Activated CD4-positive, alpha-beta T cell treated with anti-CD3 and anti-CD28 coated beads for 36 hours (primary cell): ENCODE data around the gene PSMD4. TPM values are rescaled to one million over a fixed set of nuclear protein-coding genes. Genes with fewer than 3 reads are reported as not detected.
"Not testable (repeated sequence)": the region's sequence is repeated elsewhere in the genome, so short reads cannot be mapped to it uniquely, and the experiment has no call there.

Source experiments
- ATAC-seq: fragments of 200-7000 bp; cut with Tn5 transposase; one replicate; pipeline ENCODE4 v1.10.0; 2021; ENCODE audit warnings: mild to moderate bottlenecking, moderate library complexity
- CTCF ChIA-PET: fragments of 350-600 bp; sonication (Branson Sonifier 250); formaldehyde crosslinking; loops from one replicate; lab custom pipeline; 2021; ENCODE audit warnings: antibody characterized with exemption; lab: Charles Lee
- POLR2A ChIA-PET: fragments of 350-600 bp; sonication (Branson Sonifier 250); formaldehyde crosslinking; loops from one replicate; lab custom pipeline; 2021; ENCODE audit warnings: antibody characterized with exemption, inconsistent platforms; lab: Charles Lee
- DNase-seq: peaks from one replicate; pipeline ENCODE4 v3.0.0-alpha.2; 2020
- H3K27ac Mint-ChIP-seq: one replicate; pipeline ENCODE4 v1.8.0; 2021; ENCODE audit warnings: mixed read lengths
- H3K27me3 Mint-ChIP-seq: one replicate; pipeline ENCODE4 v1.8.0; 2021; ENCODE audit warnings: mixed read lengths
- H3K36me3 Mint-ChIP-seq: one replicate; pipeline ENCODE4 v1.8.0; 2021; ENCODE audit warnings: low read depth, mixed read lengths
- H3K4me1 Mint-ChIP-seq: one replicate; pipeline ENCODE4 v1.8.0; 2021; ENCODE audit warnings: mixed read lengths
- H3K4me3 Mint-ChIP-seq: one replicate; pipeline ENCODE4 v1.8.0; 2021; ENCODE audit warnings: mild to moderate bottlenecking, moderate library complexity, mixed read lengths
- H3K9me3 Mint-ChIP-seq: one replicate; pipeline ENCODE4 v1.8.0; 2021; ENCODE audit warnings: low read depth, mixed read lengths
- intact Hi-C, 2 experiments: fragments of 100-400 bp; cut with DNase I in 1 of 2; cut with micrococcal nuclease in 1 of 2; formaldehyde crosslinking; loops; one replicate each; pipeline versions ENCODE4 v1.14.2 to v1.15.1; 2022 to 2024; cut with DNase I, micrococcal nuclease
- total RNA-seq, 2 experiments: library from RNA; stranded (reverse); gene quantifications; one replicate each; pipeline ENCODE4 v1.2.3, GENCODE V29; 2021

The PSMD4 gene
- total RNA-seq: 100 to 1,000 TPM; 187 to 243 TPM

DNA sequence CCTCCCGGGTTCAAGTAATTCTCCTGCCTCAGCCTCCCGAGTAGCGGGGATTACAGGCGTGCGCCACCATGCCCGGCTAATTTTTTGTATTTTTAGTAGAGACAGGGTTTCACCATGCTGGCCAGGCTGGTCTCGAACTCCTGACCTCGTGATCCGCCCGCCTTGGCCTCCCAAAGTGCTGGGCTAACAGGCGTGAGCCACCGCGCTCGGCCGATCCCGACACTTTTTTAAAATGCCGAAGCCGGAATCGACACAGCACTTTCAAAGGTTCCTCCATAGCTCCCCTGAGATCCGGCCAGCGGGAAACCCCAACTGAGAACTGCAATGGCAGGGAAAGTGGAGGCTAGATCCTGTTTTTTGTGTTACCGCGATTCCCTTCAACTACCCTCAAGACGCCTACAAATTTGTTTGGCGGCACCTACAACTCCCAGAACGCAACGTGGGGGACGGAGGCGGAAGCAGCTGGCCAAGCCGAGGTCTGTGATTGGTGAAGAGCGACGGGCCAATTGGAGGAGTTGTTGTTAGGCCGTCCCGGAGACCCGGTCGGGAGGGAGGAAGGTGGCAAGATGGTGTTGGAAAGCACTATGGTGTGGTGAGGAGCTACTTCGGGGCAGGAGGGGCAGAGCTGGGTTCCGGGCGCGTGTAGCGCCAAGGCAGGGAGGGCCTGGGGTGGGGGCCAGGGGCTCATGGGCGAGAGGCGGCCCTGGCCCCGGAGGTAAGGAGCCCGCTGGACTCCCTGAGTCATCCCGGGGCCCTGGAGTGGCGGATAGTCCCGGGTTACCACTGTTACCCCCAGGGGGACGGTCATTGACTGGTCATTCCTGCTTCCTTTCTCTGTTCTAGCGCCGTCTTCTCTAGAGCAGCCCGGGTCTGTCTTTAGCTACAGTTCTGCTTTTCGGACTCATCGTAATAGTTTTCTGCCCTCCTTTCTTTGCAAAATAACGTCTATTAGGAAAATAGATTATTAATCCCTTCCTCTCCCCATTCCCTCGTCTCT is at the start of gene PSMD4:
TSS of gene PSMD4 (plus strand) at position 518 of the 997 bp plus-strand sequence. CDS start at position 567, 49 bp downstream.
- Mint-ChIP-seq H3K27ac (peak within 1 kb of the TSS; percentile 96), H3K36me3 (peaks cover 29% of the 10 kb centered on the region), H3K9me3 (no peaks in the 10 kb centered on the region), H3K4me3 (peak within 1 kb of the TSS; percentile 96), H3K27me3 (no peaks in the 10 kb centered on the region), H3K4me1 (peaks cover 27% of the 10 kb centered on the region)
- CTCF ChIA-PET: interaction anchor here (0.6 to 4.5 kb wide), 12 partner anchors 27 to 154 kb away, joined by 3 to 33 read pairs (median 4); partner anchors contain the start of genes LYSMD1, VPS72 and ZNF687
- intact Hi-C loops: loop anchor here (1.0 to 2.0 kb wide), 11 partner anchors 23 to 625 kb away; partner anchors contain the start of genes PIP5K1A (in 2 of the 2), SCNM1 (in 2 of the 2), ENSA (in 1 of the 2) and GABPB2 (in 1 of the 2)
- POLR2A ChIA-PET: interaction anchor here (0.7 to 2.2 kb wide), 10 partner anchors 23 to 236 kb away, joined by 3 to 17 read pairs (median 5); partner anchors contain the start of genes PI4KB, TNFAIP8L2, VPS72 and ZNF687
- ATAC-seq (peak; percentile 95), DNase-seq (peak; percentile 96)

DNA sequence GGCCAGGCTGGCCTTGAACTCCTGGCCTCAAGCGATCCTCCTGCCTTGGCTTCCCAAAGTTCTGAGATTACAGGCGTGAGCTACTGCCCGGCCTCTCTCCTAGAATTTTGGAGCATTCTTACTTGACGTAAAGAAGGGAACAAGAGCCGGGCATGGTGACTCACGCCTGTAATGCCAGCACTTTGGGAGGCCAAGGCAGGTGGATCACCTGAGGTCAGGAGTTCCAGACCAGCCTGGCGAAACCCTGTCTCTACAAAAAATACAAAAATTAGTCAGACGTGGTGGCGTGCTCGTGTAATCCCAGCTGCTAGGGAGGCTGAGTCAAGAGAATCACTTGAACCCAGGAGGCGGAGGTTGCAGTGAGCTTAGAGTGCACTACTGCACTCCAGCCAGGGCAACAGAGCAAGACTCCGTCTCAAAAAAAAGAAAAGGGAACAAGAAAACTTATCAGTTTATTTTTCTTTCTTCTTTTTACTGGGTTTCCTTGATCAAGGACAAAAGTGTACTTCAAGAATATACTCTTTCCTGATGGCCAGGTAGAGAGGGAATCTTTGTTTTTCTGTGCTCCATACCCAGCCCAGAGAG is 49.1 kb upstream of the PSMD4 start:
- H3K4me3 Mint-ChIP-seq, DNase-seq, H3K9me3 Mint-ChIP-seq, ATAC-seq, POLR2A ChIA-PET, intact Hi-C loops, H3K27ac Mint-ChIP-seq, H3K27me3 Mint-ChIP-seq: not testable (repeated sequence)
- peaks cover 27% of the 10 kb centered on the region for H3K4me1 Mint-ChIP-seq
- CTCF ChIA-PET: interaction anchor here (0.6 to 1.0 kb wide), 4 partner anchors 14 to 814 kb away, joined by 3 read pairs; partner anchors contain the start of gene VPS72
- peaks cover 36% of the 10 kb centered on the region for H3K36me3 Mint-ChIP-seq

DNA sequence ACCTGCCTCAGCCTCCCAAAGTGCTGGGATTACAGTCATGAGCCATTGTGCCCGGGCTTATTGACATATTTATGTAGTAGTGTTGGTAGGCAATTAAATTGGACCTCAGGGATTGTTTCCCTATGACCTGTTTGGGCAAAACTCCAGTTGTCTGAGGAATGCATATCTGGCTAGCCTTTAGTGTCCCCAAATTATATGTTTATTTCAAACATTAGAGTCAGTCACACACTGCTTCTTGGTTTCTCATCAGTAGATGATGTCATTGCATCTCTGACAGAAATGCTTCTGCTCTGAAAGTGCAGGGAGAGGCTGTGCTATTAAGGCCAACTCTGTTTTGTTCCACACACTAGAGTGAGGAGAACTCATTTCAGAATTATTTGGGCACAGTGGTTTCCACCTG is 43.7 kb upstream of the PSMD4 start:
- no peaks in the 10 kb centered on the region for H3K9me3 Mint-ChIP-seq
- peak overlapping the region; percentile 12 for H3K27ac Mint-ChIP-seq
- CTCF ChIA-PET: interaction anchor here (0.6 to 1.8 kb wide), 3 partner anchors 10 to 331 kb away, joined by 3 to 10 read pairs (median 3); no protein-coding TSS in a partner anchor
- H3K27me3 Mint-ChIP-seq: no peaks in the 10 kb centered on the region
- intact Hi-C loops: no loop called here
- peaks cover 42% of the 10 kb centered on the region for H3K36me3 Mint-ChIP-seq
- no peak for DNase-seq
- POLR2A ChIA-PET: no interaction called here
- ATAC-seq: peak; percentile 48
- no peak overlapping the region for H3K4me3 Mint-ChIP-seq
- peaks cover 36% of the 10 kb centered on the region for H3K4me1 Mint-ChIP-seq

DNA sequence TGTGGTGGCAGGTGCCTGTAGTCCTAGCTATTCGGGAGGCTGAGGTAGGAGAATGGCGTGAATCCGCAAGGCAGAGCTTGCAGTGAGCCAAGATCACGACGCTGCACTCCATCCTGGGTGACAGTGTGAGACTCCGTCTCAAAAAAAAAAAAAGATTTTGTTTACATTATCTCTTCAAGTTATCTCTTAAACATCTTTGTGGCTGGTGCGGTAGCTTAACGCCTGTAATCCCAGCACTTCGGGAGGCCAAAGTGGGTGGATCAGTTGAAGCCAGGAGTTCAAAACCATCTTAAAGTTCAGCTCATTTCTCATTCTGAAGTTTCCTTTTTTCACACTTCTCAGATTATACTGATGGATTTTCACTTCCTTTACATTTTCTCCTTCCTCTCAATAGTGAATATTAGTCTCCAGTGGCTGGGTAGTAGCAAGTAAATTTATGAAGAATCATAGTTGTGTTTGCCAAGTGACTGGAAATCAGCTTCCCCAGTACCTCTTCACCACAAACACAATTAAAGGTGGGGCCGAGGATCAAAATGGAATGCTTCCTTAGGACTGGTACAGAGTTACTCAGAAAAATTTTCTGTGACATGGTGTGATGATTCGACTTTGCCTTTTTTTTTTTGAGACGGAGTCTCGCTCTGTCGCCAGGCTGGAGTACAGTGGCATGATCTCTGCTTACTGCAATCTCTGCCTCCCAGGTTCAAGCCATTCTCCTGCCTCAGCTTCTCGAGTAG is 42.4 kb upstream of the PSMD4 start:
- peaks cover 38% of the 10 kb centered on the region for H3K4me1 Mint-ChIP-seq
- ChIA-PET POLR2A (interaction anchor here (0.6 to 1.0 kb wide), 6 partner anchors 12 to 149 kb away, joined by 3 to 8 read pairs (median 3); partner anchors contain the start of gene VPS72), CTCF (interaction anchor here (0.6 to 1.8 kb wide), 9 partner anchors 8 to 352 kb away, joined by 3 to 10 read pairs (median 3); no protein-coding TSS in a partner anchor)
- H3K36me3 Mint-ChIP-seq: peaks cover 36% of the 10 kb centered on the region
- H3K27me3 Mint-ChIP-seq: no peaks in the 10 kb centered on the region
- peak; percentile 43 for DNase-seq
- intact Hi-C loops: no loop called here
- H3K4me3 Mint-ChIP-seq: peak overlapping the region; percentile 55
- no peaks in the 10 kb centered on the region for H3K9me3 Mint-ChIP-seq
- peak overlapping the region; percentile 93 for H3K27ac Mint-ChIP-seq
- ATAC-seq: peak; percentile 59

DNA sequence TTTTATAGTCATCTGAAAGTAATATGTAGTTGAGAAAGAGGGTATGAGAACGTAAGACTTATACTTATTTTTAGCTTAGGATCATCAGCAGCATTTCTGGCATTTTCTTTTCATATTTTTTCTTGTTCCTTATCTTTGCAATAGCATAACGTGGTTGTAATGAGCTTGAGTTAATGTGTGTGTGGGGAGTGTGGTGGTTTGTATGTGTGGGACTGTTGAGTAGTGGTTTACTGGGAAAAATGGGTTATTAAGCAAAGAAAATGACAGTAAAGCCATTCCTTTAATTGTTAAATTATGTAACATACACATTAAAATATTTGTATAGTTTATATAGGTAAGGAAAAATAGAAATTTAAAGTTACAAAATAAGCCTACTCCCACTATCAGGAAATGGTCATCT is 41.0 kb upstream of the PSMD4 start:
- intact Hi-C loops: no loop called here
- Mint-ChIP-seq H3K27me3 (no peaks in the 10 kb centered on the region), H3K27ac (no peak overlapping the region), H3K4me1 (peaks cover 40% of the 10 kb centered on the region), H3K36me3 (peaks cover 30% of the 10 kb centered on the region), H3K4me3 (no peak overlapping the region), H3K9me3 (no peaks in the 10 kb centered on the region)
- CTCF ChIA-PET: interaction anchor here (0.8 kb wide), 1 partner anchor 14 kb away, joined by 5 read pairs; no protein-coding TSS in a partner anchor
- POLR2A ChIA-PET: no interaction called here
- ATAC-seq (no peak), DNase-seq (no peak)

DNA sequence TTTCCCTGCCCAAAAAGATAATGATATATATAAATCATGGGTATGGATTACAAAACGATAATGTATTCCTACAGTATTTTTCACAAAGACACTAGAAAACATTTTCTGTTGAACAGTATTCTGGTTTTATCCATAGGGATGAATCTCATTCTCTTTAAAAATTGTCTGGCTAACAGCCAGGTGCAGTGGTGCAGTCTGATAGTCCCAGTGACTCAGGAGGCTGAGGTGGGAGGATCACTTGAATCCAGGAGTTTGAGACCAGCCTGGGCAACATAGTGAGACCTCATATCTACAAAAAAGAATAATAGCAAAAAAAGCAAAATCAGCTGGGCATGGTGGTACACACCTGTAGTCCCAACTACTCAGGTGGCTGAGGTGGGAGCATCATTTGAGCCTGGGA is 32.9 kb upstream of the PSMD4 start:
- intact Hi-C loops: no loop called here
- no peak overlapping the region for H3K27ac Mint-ChIP-seq
- H3K4me1 Mint-ChIP-seq: peaks cover 5% of the 10 kb centered on the region
- ATAC-seq (no peak), DNase-seq (no peak)
- no peaks in the 10 kb centered on the region for H3K27me3 Mint-ChIP-seq
- no peak overlapping the region for H3K4me3 Mint-ChIP-seq
- peaks cover 16% of the 10 kb centered on the region for H3K36me3 Mint-ChIP-seq
- POLR2A ChIA-PET: no interaction called here
- no peaks in the 10 kb centered on the region for H3K9me3 Mint-ChIP-seq
- CTCF ChIA-PET: no interaction called here

DNA sequence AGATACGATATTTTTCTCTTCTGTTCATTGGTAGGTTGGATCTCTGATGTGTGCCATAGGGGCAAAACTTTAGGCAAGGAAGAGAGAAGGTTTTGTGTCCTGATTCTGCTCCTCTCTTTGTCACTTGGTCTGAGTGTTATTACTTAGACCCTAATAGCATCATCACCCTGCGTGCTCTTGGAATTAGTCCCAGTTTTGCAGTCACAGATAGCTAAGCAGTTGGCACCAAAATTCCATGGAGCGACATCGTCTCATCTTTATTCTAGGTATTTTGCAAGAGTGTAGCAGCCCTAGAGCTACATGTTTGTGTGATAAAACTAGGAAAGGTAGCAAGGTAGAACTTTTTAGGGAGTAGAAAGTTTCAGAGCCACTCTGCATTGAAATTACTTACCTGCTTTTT is 32.4 kb upstream of the PSMD4 start:
- no peak for DNase-seq
- Mint-ChIP-seq H3K27ac (no peak overlapping the region), H3K27me3 (no peaks in the 10 kb centered on the region), H3K9me3 (no peaks in the 10 kb centered on the region), H3K36me3 (peaks cover 19% of the 10 kb centered on the region), H3K4me1 (peaks cover 4% of the 10 kb centered on the region), H3K4me3 (no peak overlapping the region)
- ChIA-PET CTCF (interaction anchor here (1.0 kb wide), 1 partner anchor 118 kb away, joined by 3 read pairs; no protein-coding TSS in a partner anchor), POLR2A (interaction anchor here (0.6 kb wide), 1 partner anchor 60 kb away, joined by 3 read pairs; no protein-coding TSS in a partner anchor)
- ATAC-seq: no peak
- intact Hi-C loops: no loop called here

DNA sequence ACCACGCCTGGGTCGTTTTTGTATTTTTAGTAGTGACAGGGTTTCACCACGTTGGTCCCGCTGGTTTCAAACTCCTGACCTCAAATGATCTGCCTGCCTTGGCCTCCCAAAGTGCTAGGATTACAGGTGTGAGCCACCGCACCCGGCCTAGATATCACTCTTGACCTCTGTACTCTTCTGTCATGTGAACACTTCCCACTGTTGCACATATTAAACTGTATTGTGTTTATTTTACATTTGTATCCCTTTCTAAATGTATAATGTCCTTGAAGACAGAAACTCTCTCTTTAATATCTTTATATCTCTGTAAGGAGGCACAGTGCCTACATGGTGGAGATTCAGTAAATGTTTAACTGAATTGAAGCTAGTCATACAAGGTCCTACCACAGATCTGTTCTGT is 19.3 kb upstream of the PSMD4 start:
- Mint-ChIP-seq H3K27me3 (no peaks in the 10 kb centered on the region), H3K27ac (no peak overlapping the region), H3K36me3 (peaks cover 56% of the 10 kb centered on the region), H3K4me3 (no peak overlapping the region), H3K9me3 (no peaks in the 10 kb centered on the region), H3K4me1 (peaks cover 3% of the 10 kb centered on the region)
- intact Hi-C loops: no loop called here
- no peak for DNase-seq
- POLR2A ChIA-PET: no interaction called here
- CTCF ChIA-PET: interaction anchor here (0.7 to 1.2 kb wide), 2 partner anchors 17 to 1090 kb away, joined by 3 to 4 read pairs; partner anchors contain the start of gene FLG
- ATAC-seq: no peak

DNA sequence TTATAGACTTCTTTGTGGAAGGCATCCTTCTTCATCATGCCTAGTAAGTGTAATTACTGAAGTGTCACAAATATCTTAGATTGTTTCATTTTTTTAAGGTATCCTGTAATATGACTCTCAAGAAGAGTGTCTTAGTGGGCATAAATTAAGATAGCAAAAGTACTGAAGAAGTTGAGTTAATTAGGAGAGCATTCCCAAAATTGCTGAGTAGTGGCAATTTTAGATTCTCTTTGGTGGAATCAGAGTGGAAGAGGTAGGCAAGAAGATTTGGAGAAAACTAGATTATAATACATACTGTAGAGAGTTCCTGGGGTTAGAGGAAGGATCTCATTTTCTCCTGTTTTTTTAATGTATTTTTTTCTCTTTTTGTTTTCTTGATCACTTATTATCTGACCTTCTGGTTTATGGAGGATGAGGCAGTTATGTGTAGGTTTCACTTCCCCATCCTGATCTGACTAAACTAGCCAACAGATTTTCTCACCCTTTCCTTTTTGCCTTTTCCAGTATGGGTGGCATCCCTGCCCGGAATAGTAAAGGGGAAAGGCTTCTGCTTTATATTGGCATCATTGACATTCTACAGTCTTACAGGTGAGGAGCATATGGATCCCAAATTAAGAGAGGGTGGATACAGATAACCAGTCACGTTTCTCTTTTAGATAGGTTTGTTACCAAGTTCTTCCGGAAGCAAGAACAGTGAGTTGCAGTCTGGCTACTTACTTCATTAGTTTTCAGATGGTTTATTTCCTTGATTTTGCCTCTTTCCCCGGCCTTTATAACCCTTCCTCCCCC is 16.7 kb upstream of the PSMD4 start:
- ATAC-seq (no peak), DNase-seq (no peak)
- POLR2A ChIA-PET: no interaction called here
- Mint-ChIP-seq H3K4me1 (peaks cover 3% of the 10 kb centered on the region), H3K27ac (peak overlapping the region; percentile 48), H3K36me3 (peaks cover 50% of the 10 kb centered on the region), H3K4me3 (no peak overlapping the region), H3K9me3 (no peaks in the 10 kb centered on the region), H3K27me3 (no peaks in the 10 kb centered on the region)
- CTCF ChIA-PET: interaction anchor here (1.1 kb wide), 1 partner anchor 8 kb away, joined by 4 read pairs; no protein-coding TSS in a partner anchor
- intact Hi-C loops: no loop called here

DNA sequence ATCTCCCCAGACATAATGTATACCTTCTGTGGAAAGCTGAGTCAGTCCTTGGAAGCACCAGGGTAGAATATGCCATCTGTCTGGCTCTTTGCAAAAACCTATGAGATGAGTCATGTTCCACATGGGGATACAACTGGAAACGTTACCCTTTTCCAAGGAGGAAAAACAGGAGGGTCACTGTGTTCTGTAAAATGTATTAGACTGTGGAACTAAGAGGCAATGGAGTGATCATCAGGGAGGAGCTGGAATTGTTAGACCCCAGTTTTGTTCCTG is 16.1 kb upstream of the PSMD4 start:
- DNase-seq: no peak
- Mint-ChIP-seq H3K4me3 (no peak overlapping the region), H3K9me3 (no peaks in the 10 kb centered on the region), H3K27me3 (no peaks in the 10 kb centered on the region), H3K27ac (no peak overlapping the region), H3K4me1 (peaks cover 3% of the 10 kb centered on the region), H3K36me3 (peaks cover 54% of the 10 kb centered on the region)
- ChIA-PET CTCF (interaction anchor here (0.5 kb wide), 1 partner anchor 137 kb away, joined by 3 read pairs; no protein-coding TSS in a partner anchor), POLR2A (no interaction called here)
- intact Hi-C loops: no loop called here
- no peak for ATAC-seq
